Osteocyte (in vitro differentiated cells): ENCODE results near the gene VPS37B. TPM values are rescaled to one million over a fixed set of nuclear protein-coding genes. Genes with fewer than 3 reads are reported as not detected.

Experiments used
- DNase-seq: peaks from one replicate; pipeline ENCODE4 v3.0.0; 2021; ENCODE audit warnings: mixed read lengths; ENCODE audit not compliant: unreplicated experiment; ENCODE audit errors: extremely low spot score
- H3K27ac Mint-ChIP-seq: one replicate; pipeline ENCODE4 v1.8.0; 2021; ENCODE audit warnings: mild to moderate bottlenecking, mixed read lengths; ENCODE audit not compliant: unreplicated experiment
- H3K27me3 Mint-ChIP-seq: one replicate; pipeline ENCODE4 v1.8.0; 2021; ENCODE audit warnings: mixed read lengths; ENCODE audit not compliant: unreplicated experiment
- H3K36me3 Mint-ChIP-seq: one replicate; pipeline ENCODE4 v1.8.0; 2021; ENCODE audit warnings: mixed read lengths; ENCODE audit not compliant: unreplicated experiment
- H3K4me1 Mint-ChIP-seq: one replicate; pipeline ENCODE4 v1.8.0; 2021; ENCODE audit warnings: mixed read lengths; ENCODE audit not compliant: unreplicated experiment
- H3K4me3 Mint-ChIP-seq: one replicate; pipeline ENCODE4 v1.8.0; 2021; ENCODE audit warnings: mild to moderate bottlenecking, moderate library complexity, mixed read lengths; ENCODE audit not compliant: unreplicated experiment
- H3K9me3 Mint-ChIP-seq: one replicate; pipeline ENCODE4 v1.8.0; 2021; ENCODE audit warnings: mixed read lengths; ENCODE audit not compliant: unreplicated experiment
- CTCF ChIP-seq: fragments of 200-600 bp; sonication (generic); IDR thresholded peaks from 2 replicates; pipeline ENCODE4 v1.5.0; 2021; ENCODE audit warnings: antibody characterized with exemption, mild to moderate bottlenecking, moderate library complexity
- total RNA-seq: library from RNA; stranded (reverse); gene quantifications from 2 replicates; pipeline ENCODE4 v1.2.1, GENCODE V29; 2021

The VPS37B gene
- total RNA-seq, 1 donor from 2014 or later, result 27.5 TPM

GRCh38 chr12:122825773-122826724, 69.9 kb downstream of the VPS37B start:
- Mint-ChIP-seq H3K9me3 (no peaks in the 10 kb centered on the region), H3K27ac (peak overlapping the region; percentile 65), H3K27me3 (peaks cover 8% of the 10 kb centered on the region), H3K36me3 (no peaks in the 10 kb centered on the region), H3K4me3 (peak overlapping the region; percentile 82), H3K4me1 (peaks cover 14% of the 10 kb centered on the region)
- TF ChIP-seq CTCF, result no peak
- DNase-seq, result no peak

- no peak for TF ChIP-seq CTCF
- Mint-ChIP-seq H3K9me3 (no peaks in the 10 kb centered on the region), H3K27ac (no peak overlapping the region), H3K27me3 (peaks cover 5% of the 10 kb centered on the region), H3K4me1 (peaks cover 14% of the 10 kb centered on the region), H3K4me3 (no peak overlapping the region), H3K36me3 (no peaks in the 10 kb centered on the region)
- no peak for DNase-seq
Observed at GRCh38 chr12:122823429-122823828, 72.5 kb downstream of the VPS37B start.

- Mint-ChIP-seq H3K36me3 (no peaks in the 10 kb centered on the region), H3K27ac (no peak overlapping the region), H3K4me1 (no peaks in the 10 kb centered on the region), H3K27me3 (peaks cover 3% of the 10 kb centered on the region), H3K4me3 (no peak overlapping the region), H3K9me3 (no peaks in the 10 kb centered on the region)
- DNase-seq, result no peak
- no peak for TF ChIP-seq CTCF
Observed at GRCh38 chr12:122820838-122821271, 75.1 kb downstream of the VPS37B start.

- Mint-ChIP-seq H3K9me3 (no peaks in the 10 kb centered on the region), H3K27me3 (peaks cover 3% of the 10 kb centered on the region), H3K4me3 (no peak overlapping the region), H3K27ac (no peak overlapping the region), H3K36me3 (no peaks in the 10 kb centered on the region), H3K4me1 (no peaks in the 10 kb centered on the region)
- no peak for TF ChIP-seq CTCF
- DNase-seq, result no peak
Observed at GRCh38 chr12:122820138-122820537, 75.8 kb downstream of the VPS37B start.

- H3K9me3 Mint-ChIP-seq, result no peaks in the 10 kb centered on the region
- no peaks in the 10 kb centered on the region for H3K4me1 Mint-ChIP-seq
- H3K36me3 Mint-ChIP-seq, result no peaks in the 10 kb centered on the region
- peaks cover 3% of the 10 kb centered on the region for H3K27me3 Mint-ChIP-seq
- no peak for DNase-seq
- H3K27ac Mint-ChIP-seq, result no peak overlapping the region
- no peak overlapping the region for H3K4me3 Mint-ChIP-seq
- no peak for TF ChIP-seq CTCF
Observed at GRCh38 chr12:122819209-122819785, 76.6 kb downstream of the VPS37B start.
